Fibroblast of mammary gland (primary cell): Measurements from ENCODE around the gene ABT1.
A peak's percentile ranks its signal among the peaks of the same experiment; 100 is the strongest.

Source experiments
- DNase-seq: peaks from one replicate; pipeline ENCODE4 v3.0.0-alpha.2; 2010; ENCODE audit warnings: low read depth
- H3K4me3 ChIP-seq: 2 replicates; pipeline ENCODE4 v1.5.1; 2011; ENCODE audit warnings: low read depth, mild to moderate bottlenecking, low read length, moderate library complexity; ENCODE audit not compliant: control insufficient read depth
- CTCF ChIP-seq: conservative IDR thresholded peaks from 2 replicates; pipeline ENCODE4 v1.5.1; 2011; ENCODE audit warnings: low read depth, low read length, inconsistent platforms; ENCODE audit not compliant: control insufficient read depth, insufficient read depth

The ABT1 gene

GRCh38 chr6:26561533-26562466 lies 35.0 kb upstream of the ABT1 start:
- TF ChIP-seq CTCF: no peak
- no peak overlapping the region for H3K4me3 ChIP-seq
- no peak for DNase-seq

- H3K4me3 ChIP-seq: no peak overlapping the region
- TF ChIP-seq CTCF: no peak
- no peak for DNase-seq
Observed at GRCh38 chr6:26563488-26563887, 33.3 kb upstream of the ABT1 start.

GRCh38 chr6:26568601-26569432 lies 27.9 kb upstream of the ABT1 start:
- H3K4me3 ChIP-seq: peak overlapping the region; percentile 87
- DNase-seq: peak; percentile 93
- TF ChIP-seq CTCF: peak; percentile 38

GRCh38 chr6:26569433-26569764 lies 27.4 kb upstream of the ABT1 start:
- H3K4me3 ChIP-seq: peak overlapping the region; percentile 87
- no peak for TF ChIP-seq CTCF
- no peak for DNase-seq

- DNase-seq: no peak
- TF ChIP-seq CTCF: no peak
- H3K4me3 ChIP-seq: no peak overlapping the region
Observed at GRCh38 chr6:26570027-26570809, 26.5 kb upstream of the ABT1 start.

GRCh38 chr6:26571592-26572296 lies 25.0 kb upstream of the ABT1 start:
- DNase-seq: peak; percentile 89
- H3K4me3 ChIP-seq: peak overlapping the region; percentile 84
- no peak for TF ChIP-seq CTCF
